PFSK-1 (cell line): ENCODE data around the gene EPB41L4A.

ENCODE experiments used
- FOXP2 ChIP-seq: optimal IDR thresholded peaks from 2 replicates; pipeline ENCODE3; 2011; ENCODE audit warnings: borderline replicate concordance, control low read depth, inconsistent platforms; ENCODE audit not compliant: insufficient read depth; ENCODE audit errors: extremely low read length, extremely low read depth
- POLR2AphosphoS5 ChIP-seq: IDR thresholded peaks from 2 replicates; pipeline ENCODE4 v1.6.1; 2012; ENCODE audit warnings: low read depth, mild to moderate bottlenecking, control low read depth, low read length, moderate library complexity
- REST ChIP-seq, 2 experiments: IDR thresholded peaks; 2 replicates each; pipeline versions ENCODE4 v1.6.1 to v1.8.0; 2011 to 2012; ENCODE audit warnings: low read depth in 2 of 2, low read length in 2 of 2, control low read depth in 1 of 2, inconsistent platforms in 1 of 2, mild to moderate bottlenecking in 1 of 2, moderate library complexity in 1 of 2; ENCODE audit not compliant: insufficient read depth in 1 of 2
- SIN3A ChIP-seq: IDR thresholded peaks from 2 replicates; pipeline ENCODE4 v1.6.1; 2012; ENCODE audit warnings: mild to moderate bottlenecking, low read length, moderate library complexity, borderline replicate concordance; ENCODE audit not compliant: insufficient read depth
- TAF1 ChIP-seq: IDR thresholded peaks from 2 replicates; pipeline ENCODE4 v1.6.1; 2012; ENCODE audit warnings: low read length, control low read depth, borderline replicate concordance; ENCODE audit not compliant: insufficient read depth

DNA sequence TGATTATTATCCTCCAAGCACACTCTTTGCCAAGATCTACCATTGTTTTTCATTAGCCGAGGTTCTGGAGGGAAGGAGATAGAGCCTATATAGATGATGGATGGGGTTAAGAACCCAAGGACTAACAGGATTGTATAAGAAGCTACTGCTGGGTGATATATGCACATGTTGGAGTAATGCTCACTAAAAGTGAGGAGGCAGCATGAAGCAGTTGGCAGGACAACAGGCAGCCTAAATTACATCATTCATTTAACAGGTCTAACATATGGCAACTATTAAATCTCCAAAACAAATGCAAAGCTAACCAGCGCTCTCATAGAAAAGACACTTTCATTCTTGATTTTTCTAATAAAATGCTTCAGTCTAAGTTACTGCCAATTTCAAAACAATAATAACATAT, 293.2 kb downstream of the EPB41L4A start:
- TF ChIP-seq POLR2AphosphoS5 (no peak), SIN3A (no peak), REST (IDR thresholded peaks at IDR 0.05; ENCODE audit: insufficient read depth in 1 of 2, low read depth in 2 of 2, low read length in 2 of 2) (no peak), TAF1 (no peak), FOXP2 (no peak)
